ENCODE measurements around the gene ICOS.
"Not testable (repeated sequence)": the region's sequence is repeated elsewhere in the genome, so short reads cannot be mapped to it uniquely, and the experiment has no call there.

Gene ICOS

DNA sequence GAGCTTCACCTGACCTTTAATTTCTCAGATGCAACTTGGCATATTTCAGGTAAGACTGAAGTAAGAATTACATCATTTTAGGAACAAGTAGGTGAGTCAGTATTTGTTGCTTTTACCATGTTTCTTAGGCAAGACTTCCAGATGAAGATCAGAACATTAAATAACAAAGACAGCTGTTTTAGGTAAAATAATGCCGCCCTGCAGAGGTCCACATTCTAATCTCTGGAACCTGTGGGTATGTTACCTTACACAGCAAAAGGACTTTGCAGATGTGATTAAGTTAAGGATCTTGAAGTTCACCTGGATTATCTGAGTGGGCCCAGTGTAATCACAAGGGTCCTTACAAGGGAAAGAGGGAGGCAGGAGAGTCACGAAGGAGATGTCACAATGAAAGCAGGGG is 39.3 kb downstream of the ICOS start:
- DNase-seq (ENCODE audit: low read depth), result no peak

GRCh38 chr2:203982276-203982675 is 45.7 kb downstream of the ICOS start:
- DNase-seq (ENCODE audit: low read depth), result peak; percentile 3

DNA sequence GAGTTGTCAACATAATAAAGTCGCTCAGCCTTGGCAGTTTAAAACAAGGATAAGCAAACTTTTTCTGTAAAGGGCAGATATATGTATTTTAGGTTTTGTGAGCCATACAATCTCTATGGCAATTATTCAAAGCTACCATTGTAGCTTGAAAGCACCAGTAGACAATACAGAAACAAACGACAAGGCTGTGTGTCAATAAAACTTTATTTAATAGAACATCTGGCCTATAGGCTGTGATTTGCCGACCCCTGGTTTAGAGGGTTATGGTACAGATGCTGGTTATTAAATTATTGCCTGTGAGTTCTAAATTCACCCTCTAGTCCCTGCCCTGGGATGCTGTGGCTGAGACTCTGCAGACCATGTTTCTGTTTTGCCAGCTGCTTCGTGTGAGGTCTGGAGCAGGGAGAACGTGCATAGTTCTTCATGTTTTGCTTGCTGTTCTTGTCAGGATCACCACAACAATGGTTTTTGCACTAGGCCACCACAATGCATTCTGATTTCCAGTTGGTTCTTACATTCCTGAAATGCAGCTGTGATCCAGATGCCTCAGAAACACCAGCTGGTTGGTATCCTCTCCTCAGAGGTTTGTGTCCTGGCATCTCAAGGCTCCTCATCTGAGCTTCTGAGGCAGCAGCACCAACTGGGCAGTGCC is 46.6 kb downstream of the ICOS start:
- no peak for DNase-seq (ENCODE audit: low read depth)

DNA sequence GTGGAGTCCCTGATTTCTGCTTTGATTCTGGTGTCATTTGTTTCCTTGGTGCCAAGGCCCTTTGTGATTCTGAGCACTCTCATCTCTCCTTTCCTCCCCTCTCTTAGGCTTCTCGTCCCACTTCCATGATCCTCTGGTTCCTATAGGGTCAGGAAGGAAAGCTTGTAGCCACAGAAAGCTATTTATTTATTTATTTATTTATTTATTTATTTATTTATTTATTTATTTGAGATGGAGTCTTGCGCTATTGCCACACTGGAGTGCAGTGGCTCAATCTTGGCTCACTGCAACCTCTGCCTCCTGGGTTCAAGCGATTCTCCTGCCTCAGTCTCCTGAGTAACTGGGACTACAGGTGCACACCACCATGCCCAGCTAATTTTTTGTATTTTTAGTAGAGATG is 49.4 kb downstream of the ICOS start:
- not testable (repeated sequence) for DNase-seq (ENCODE audit: low read depth)

GRCh38 chr2:203987959-203988358 is 51.4 kb downstream of the ICOS start:
- DNase-seq (ENCODE audit: low read depth), result no peak

DNA sequence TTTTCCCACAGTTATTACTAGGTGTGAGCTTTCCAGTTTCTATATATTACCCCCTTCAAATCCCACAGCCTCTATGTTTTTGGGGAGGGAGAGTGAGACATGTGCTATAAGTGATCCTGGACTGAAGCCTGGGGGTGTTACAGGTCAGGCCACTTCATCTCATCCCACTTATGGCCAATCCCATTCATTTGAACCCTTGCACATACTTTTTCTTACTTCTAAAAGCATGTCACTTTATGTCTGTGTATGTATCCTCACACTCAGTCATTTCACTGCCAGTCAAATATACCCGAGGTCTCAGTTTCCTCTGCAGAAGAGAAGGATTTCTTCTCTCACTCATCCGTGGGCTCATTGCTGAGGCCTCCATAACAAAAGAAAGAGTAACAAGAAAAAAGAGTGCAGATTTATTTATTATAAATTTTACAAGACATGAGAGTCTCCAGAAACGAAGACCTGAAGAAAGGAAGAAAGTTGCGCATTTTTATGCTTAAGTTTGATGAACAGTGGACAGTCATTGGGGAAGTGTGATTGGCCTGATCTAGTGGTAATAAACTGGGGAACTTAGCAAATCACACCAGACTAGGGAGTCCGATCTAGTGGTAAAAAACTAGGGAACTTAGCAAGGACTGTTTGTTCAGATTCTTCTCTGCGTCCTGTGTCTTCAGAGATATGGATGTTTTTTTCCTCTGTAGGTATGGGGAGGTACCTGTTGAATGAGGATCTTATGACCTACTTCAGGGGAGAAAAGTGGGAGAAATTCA is 52.1 kb downstream of the ICOS start:
- no peak for DNase-seq (ENCODE audit: low read depth)

- no peak for DNase-seq (ENCODE audit: low read depth)
Observed at GRCh38 chr2:203989521-203989920, 53.0 kb downstream of the ICOS start.

DNA sequence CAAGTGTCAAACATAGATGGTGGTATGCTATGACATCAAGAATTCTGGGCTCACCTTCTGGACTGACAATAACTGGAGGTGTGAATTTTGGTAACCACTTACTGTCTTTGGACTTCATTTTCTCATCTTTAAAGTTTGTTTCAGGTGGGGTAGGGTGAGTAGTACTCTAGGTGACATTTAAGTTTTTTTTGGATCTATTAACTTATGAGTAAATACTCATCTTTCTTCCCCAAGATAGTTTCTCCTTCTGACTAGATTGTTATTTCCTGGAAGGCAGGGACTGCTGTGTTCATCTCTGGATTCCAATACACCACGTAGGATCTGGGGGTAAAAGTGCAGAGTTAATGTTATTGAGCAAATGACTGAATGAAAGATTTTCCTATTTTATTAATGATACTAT is 55.9 kb downstream of the ICOS start:
- no peak for DNase-seq (ENCODE audit: low read depth)

GRCh38 chr2:203993011-203993410 is 56.4 kb downstream of the ICOS start:
- no peak for DNase-seq (ENCODE audit: low read depth)

- DNase-seq (ENCODE audit: low read depth), result no peak
Observed at GRCh38 chr2:203993560-203993959, 57.0 kb downstream of the ICOS start.

- DNase-seq (ENCODE audit: low read depth), result no peak
Observed at GRCh38 chr2:203994735-203995134, 58.2 kb downstream of the ICOS start.

GRCh38 chr2:203996692-203997091 is 60.1 kb downstream of the ICOS start:
- DNase-seq (ENCODE audit: low read depth), result no peak

DNA sequence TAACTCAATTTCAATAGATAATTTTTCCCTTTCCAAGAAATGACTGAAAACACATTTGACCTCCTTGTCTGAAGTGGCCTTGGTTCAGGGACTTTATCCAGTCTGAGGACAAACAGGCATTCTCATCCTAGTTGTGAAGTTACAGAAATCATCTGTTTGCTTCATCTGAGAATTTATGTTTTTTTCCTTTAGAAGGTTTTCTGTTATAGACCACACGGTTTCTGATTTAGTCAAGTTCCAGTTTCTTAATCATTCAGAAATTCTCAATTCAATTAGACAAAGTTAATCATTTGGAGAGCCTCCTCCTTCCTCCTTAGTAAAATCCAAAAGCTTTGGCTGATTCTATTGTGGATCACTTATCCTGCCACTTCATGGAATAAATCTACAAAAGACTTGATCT is 60.9 kb downstream of the ICOS start:
- DNase-seq (ENCODE audit: low read depth), result no peak

GRCh38 chr2:203997980-203998809 is 61.6 kb downstream of the ICOS start:
- DNase-seq (ENCODE audit: low read depth), result no peak

DNA sequence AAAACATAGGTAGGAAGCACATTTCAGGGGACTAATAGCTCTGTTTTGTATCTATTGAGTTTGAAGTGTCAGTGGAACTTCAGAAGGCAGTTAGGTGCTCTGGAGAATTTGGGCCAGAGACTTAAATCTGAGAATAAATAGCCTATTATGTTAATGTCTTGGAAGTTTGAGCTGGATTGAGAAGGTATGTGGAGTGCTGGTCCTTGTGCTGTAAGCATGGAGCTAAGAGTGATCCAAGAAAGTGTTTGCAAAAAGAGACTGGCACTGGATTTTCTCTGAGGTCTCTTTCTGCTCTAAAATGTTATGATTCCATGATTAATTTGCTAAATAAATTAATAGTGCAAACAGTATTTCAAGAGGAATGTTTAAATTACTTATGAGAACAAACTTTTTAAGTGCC is 63.3 kb downstream of the ICOS start:
- DNase-seq (ENCODE audit: low read depth), result no peak

GRCh38 chr2:204000446-204000845 is 63.9 kb downstream of the ICOS start:
- DNase-seq (ENCODE audit: low read depth), result no peak

GRCh38 chr2:204003276-204003990 is 66.9 kb downstream of the ICOS start:
- DNase-seq (ENCODE audit: low read depth), result no peak

DNA sequence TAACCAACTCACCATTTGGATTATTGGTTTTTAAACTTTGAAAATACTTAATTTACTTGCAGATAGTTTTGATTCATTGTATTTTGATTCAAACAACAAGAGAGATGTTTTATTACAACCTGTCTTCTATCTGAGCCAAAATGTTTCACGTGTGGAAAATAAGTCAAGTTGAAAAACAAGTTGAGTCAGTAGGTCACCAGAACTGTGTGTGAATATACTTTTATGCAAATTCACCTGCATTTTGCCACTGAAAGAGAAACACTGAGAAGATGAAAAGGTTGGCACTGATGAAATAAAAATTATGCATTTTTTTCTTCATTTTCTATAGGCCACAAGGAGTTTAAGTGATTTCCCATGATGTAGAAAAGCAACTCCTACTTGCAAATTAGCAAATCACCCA is 68.3 kb downstream of the ICOS start:
- no peak for DNase-seq (ENCODE audit: low read depth)

DNA sequence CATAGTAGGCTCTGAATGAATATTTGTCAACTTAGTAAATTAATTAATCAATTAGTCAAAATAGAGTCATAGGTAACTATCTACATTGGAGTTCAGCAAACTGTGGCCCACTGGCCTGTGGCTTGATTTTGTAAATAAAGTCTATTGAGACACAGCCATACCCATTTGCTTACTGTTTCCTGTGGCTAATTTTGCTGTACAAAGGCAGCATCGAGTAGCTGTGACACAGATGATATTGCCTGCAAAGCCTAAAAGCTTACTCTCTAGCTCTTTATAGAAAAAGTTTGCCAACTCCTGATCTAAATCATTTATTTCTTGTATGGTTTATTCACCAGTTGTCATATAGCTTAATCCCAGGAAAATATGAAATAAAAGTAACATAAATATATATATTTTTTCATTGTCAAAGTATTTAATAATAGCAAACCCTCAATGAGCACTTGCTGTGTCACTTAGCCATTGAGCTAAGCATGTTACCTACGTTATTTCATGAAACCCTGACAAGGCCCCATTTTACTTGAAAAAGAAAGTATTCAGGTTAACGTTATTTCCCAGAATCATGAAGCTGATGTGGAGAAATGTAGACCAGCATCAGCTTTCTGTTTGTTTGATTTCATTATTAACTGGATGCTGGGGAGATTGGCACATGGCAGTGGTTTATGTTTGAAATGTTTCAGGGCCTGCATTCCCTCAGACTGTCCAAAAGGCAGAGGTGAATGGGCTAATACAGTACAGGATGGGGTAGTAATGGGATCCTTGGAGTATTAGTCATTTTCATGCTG is 69.6 kb downstream of the ICOS start:
- no peak for DNase-seq (ENCODE audit: low read depth)

GRCh38 chr2:204008352-204008751 is 71.8 kb downstream of the ICOS start:
- DNase-seq (ENCODE audit: low read depth), result no peak

All from ELR (cell line).